GM12878 (cell line): ENCODE results near the gene LINGO1. TPM values are rescaled to one million over a fixed set of nuclear protein-coding genes. Genes with fewer than 3 reads are reported as not detected.

ENCODE experiments used
- ATAC-seq: fragments of 200-7000 bp; cut with Tn5 transposase; 3 replicates; pipeline ENCODE4 v1.9.1; 2020; ENCODE audit warnings: mild to moderate bottlenecking, moderate library complexity
- BruUV-seq: library from RNA; stranded (reverse); fragments of 400-500 nt; replicated peaks from 2 replicates; lab custom pipeline; 2021; lab: Mats Ljungman, UMichigan
- CTCF ChIA-PET: fragments of 300-600 bp; sonication (Branson Sonifier 250); formaldehyde crosslinking; extraction: SDS; loops from one replicate; lab custom pipeline; 2021; ENCODE audit warnings: inconsistent platforms; lab: Yijun Ruan, JAX
- POLR2A ChIA-PET: fragments of 350-600 bp; formaldehyde crosslinking; extraction: SDS; loops from one replicate; lab custom pipeline; 2021; ENCODE audit warnings: inconsistent platforms; lab: Charles Lee
- RAD21 ChIA-PET: fragments of 300-600 bp; sonication (Branson Sonifier 250); formaldehyde crosslinking; loops from one replicate; lab custom pipeline; 2023; ENCODE audit warnings: antibody characterized with exemption; ENCODE audit not compliant: unreplicated experiment; lab: Charles Lee
- SMC1A ChIA-PET: fragments of 300-600 bp; sonication (Branson Sonifier 250); formaldehyde crosslinking; loops from one replicate; lab custom pipeline; 2023; ENCODE audit not compliant: unreplicated experiment, uncharacterized antibody; lab: Charles Lee
- DNase-seq: peaks from one replicate; pipeline ENCODE4 v3.0.0-alpha.2; 2011; ENCODE audit warnings: low read depth, low spot score
- FAIRE-seq: peaks from 3 replicates; lab custom pipeline; 2011; peaks lifted over from hg19 to GRCh38; lab: Jason Lieb, UNC
- H2AFZ ChIP-seq: 2 replicates; pipeline ENCODE4 v1.6.0; 2011; ENCODE audit warnings: low read depth, low read length, control low read depth; ENCODE audit not compliant: control insufficient read depth
- H3K27ac ChIP-seq: 2 replicates; pipeline ENCODE4 v1.5.1; 2011; ENCODE audit warnings: control low read depth; ENCODE audit not compliant: control insufficient read depth, insufficient read depth
- H3K27me3 ChIP-seq, 2 experiments: replicated peaks in 1 of 2; 2 replicates each; pipeline versions ENCODE4 v1.6.0 to v1.6.1; 2011; ENCODE audit warnings: low read length in 1 of 2; ENCODE audit not compliant: control insufficient read depth in 2 of 2, insufficient read depth in 2 of 2
- H3K36me3 ChIP-seq, 2 experiments: 2 replicates each; pipeline ENCODE4 v1.5.1; 2011; ENCODE audit warnings: low read length in 1 of 2; ENCODE audit not compliant: control insufficient read depth in 2 of 2, insufficient read depth in 2 of 2
- H3K4me1 ChIP-seq: 2 replicates; pipeline ENCODE4 v1.6.1; 2011; ENCODE audit warnings: mild to moderate bottlenecking, low read length, moderate library complexity, mixed read lengths; ENCODE audit not compliant: control insufficient read depth, insufficient read depth
- H3K4me2 ChIP-seq: 2 replicates; pipeline ENCODE4 v1.6.0; 2011; ENCODE audit warnings: control low read depth; ENCODE audit not compliant: control insufficient read depth, insufficient read depth
- H3K4me3 ChIP-seq: fragments of 200-600 bp; sonication (generic); 2 replicates; pipeline ENCODE4 v1.5.1; 2016
- H3K79me2 ChIP-seq: 2 replicates; pipeline ENCODE4 v1.6.0; 2011; ENCODE audit warnings: low read length; ENCODE audit not compliant: control insufficient read depth, insufficient read depth
- H3K9ac ChIP-seq: 2 replicates; pipeline ENCODE4 v1.8.0; 2011; ENCODE audit warnings: low read length, control low read depth, mixed read lengths; ENCODE audit not compliant: control insufficient read depth, insufficient read depth
- H3K9me3 ChIP-seq: replicated peaks from 3 replicates; pipeline ENCODE4 v1.5.1; 2011; ENCODE audit warnings: mild to moderate bottlenecking, low read length; ENCODE audit not compliant: control insufficient read depth, insufficient read depth
- H4K20me1 ChIP-seq: 2 replicates; pipeline ENCODE4 v1.6.0; 2011; ENCODE audit not compliant: control insufficient read depth, insufficient read depth
- MEF2B ChIP-seq: fragments of 450-650 bp; IDR thresholded peaks from 2 replicates; pipeline ENCODE4 v1.6.1; 2018; ENCODE audit warnings: mild to moderate bottlenecking, moderate library complexity; ENCODE audit not compliant: partially characterized antibody, poor library complexity, severe bottlenecking
- RAD51 ChIP-seq: fragments of 450-650 bp; IDR thresholded peaks from 2 replicates; pipeline ENCODE4 v1.6.1; 2016; ENCODE audit warnings: moderate library complexity, mild to moderate bottlenecking, inconsistent platforms
- TBL1XR1 ChIP-seq: IDR thresholded peaks from 2 replicates; pipeline ENCODE4 v1.6.1; 2012; ENCODE audit warnings: low read depth, low read length, improper control_type of control experiment
- YY1 ChIP-seq: IDR thresholded peaks from 2 replicates; pipeline ENCODE4 v1.6.1; 2011; ENCODE audit warnings: low read depth, mild to moderate bottlenecking, low read length
- ZZZ3 ChIP-seq: IDR thresholded peaks from 2 replicates; pipeline ENCODE4 v1.6.1; 2011; ENCODE audit warnings: low read depth; ENCODE audit not compliant: control insufficient read depth, insufficient read length
- WGBS: methylation state at CpG from one replicate; pipeline ENCODE4 v1.1.6; 2016; ENCODE audit warnings: low lambda C conversion rate; ENCODE audit not compliant: insufficient replicate concordance, insufficient coverage; ENCODE audit errors: missing lambda C conversion rate; 5-methylcytosine and 5-hydroxymethylcytosine counted together
- in situ Hi-C: fragments of 300-500 bp; cut with MboI; formaldehyde crosslinking; loops from 9 replicates; pipeline ENCODE4 v1.14.3; 2018; ENCODE audit warnings: mixed read lengths
- intact Hi-C: fragments of 100-400 bp; cut with micrococcal nuclease; formaldehyde crosslinking; loops from one replicate; pipeline ENCODE4 v1.14.2; 2022; ENCODE audit not compliant: unreplicated experiment
- polyA plus RNA-seq, 11 experiments: library from polyadenylated mRNA; depleted of rRNA in 4 of 11; unstranded in 6 of 11; stranded (reverse) in 5 of 11; fragments of >200 nt; fragmentation: Nextera tagmentation in 4 of 11; fragmentation: Illumina TruSeq in 1 of 11; extraction: Ambion mirVana in 4 of 11; extraction: Trizol in 1 of 11; gene quantifications; 1 replicate in 1 of 11; 2 replicates in 10 of 11; pipeline versions ENCODE4 v1.2.1 to v1.2.3, GENCODE V29; 2011 to 2016; ENCODE audit warnings: inconsistent platforms in 2 of 11, missing spikeins in 2 of 11, low read depth in 1 of 11
- total RNA-seq, 4 experiments: library from RNA; depleted of rRNA in 3 of 4; stranded (reverse); fragments of >200 nt in 3 of 4; fragmentation: Illumina TruSeq in 1 of 4; extraction: Trizol in 1 of 4; gene quantifications; 2 replicates each; pipeline versions ENCODE4 v1.2.1 to v1.2.3, GENCODE V29; 2013 to 2021
- TF ChIP-seq, protein P1 (sequence below): IDR thresholded peaks from 2 replicates; pipeline ENCODE4 v1.6.1; 2011; ENCODE audit warnings: mild to moderate bottlenecking, low read depth, low read length, moderate library complexity; ENCODE audit not compliant: insufficient replicate concordance

LINGO1 gene
- total and polyA plus RNA-seq, 10 of the 15 experiments (the other 5 are each of a cell fraction or from before 2014, with no cell fraction given), result 0.04 to 3.9 (median 0.17) TPM; not detected in 6

- H3K4me2 ChIP-seq, result peak overlapping the region; percentile 47; the same call in 1 of the 2 replicates
- intact Hi-C loops (no loop called here), in situ Hi-C loops (no loop called here)
- no TSS peak for BruUV-seq
- SMC1A ChIA-PET, result no interaction called here
- H3K4me3 ChIP-seq, result no peak overlapping the region
- CTCF ChIA-PET, result interaction anchor here (1.3 kb wide), 1 partner anchor 26 kb away, joined by 5 read pairs; no protein-coding TSS in a partner anchor
- H3K36me3 ChIP-seq, result no peaks in the 10 kb centered on the region
- DNase-seq (no peak), ATAC-seq (no peak), FAIRE-seq (no peak)
- no peaks in the 10 kb centered on the region; the same call in 1 of the 2 replicates for H3K4me1 ChIP-seq
- H2AFZ ChIP-seq, result peak overlapping the region; percentile 20; the same call in 1 of the 2 replicates
- TF ChIP-seq RAD51, result no peak
- no peak for TF ChIP-seq YY1
- no peak for TF ChIP-seq ZZZ3
- no peak for TF ChIP-seq TBL1XR1
- no peak for TF ChIP-seq MEF2B
- TF ChIP-seq, protein P1, sequence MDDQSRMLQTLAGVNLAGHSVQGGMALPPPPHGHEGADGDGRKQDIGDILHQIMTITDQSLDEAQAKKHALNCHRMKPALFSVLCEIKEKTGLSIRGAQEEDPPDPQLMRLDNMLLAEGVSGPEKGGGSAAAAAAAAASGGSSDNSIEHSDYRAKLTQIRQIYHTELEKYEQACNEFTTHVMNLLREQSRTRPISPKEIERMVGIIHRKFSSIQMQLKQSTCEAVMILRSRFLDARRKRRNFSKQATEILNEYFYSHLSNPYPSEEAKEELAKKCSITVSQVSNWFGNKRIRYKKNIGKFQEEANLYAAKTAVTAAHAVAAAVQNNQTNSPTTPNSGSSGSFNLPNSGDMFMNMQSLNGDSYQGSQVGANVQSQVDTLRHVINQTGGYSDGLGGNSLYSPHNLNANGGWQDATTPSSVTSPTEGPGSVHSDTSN, result no peak
- H3K27ac ChIP-seq, result no peak overlapping the region
- H3K79me2 ChIP-seq, result no peaks in the 10 kb centered on the region
- no peaks in the 10 kb centered on the region; a peak in 1 of 4 replicates for H3K27me3 ChIP-seq
- H3K9me3 ChIP-seq, result no peaks in the 10 kb centered on the region; the same call in 2 of the 3 replicates
- 57% methylated on average over 24 of the region's 24 CpGs for WGBS
- RAD21 ChIA-PET, result no interaction called here
- POLR2A ChIA-PET, result no interaction called here
- no peak overlapping the region for H3K9ac ChIP-seq
- H4K20me1 ChIP-seq, result no peaks in the 10 kb centered on the region
Measured at GRCh38 chr15:77568973-77569728, 63.6 kb downstream of the LINGO1 start.
